HepG2 (cell line): Measurements from ENCODE around the gene SLC28A3. TPM values are rescaled to one million over a fixed set of nuclear protein-coding genes. Genes with fewer than 3 reads are reported as not detected.

Experiments used
- ATAC-seq: fragments of 200-7000 bp; cut with Tn5 transposase; 3 replicates; pipeline ENCODE4 v1.9.1; 2020; ENCODE audit warnings: mild to moderate bottlenecking, moderate library complexity
- BruUV-seq: library from RNA; stranded (reverse); fragments of 400-500 nt; replicated peaks from 2 replicates; lab custom pipeline; 2021; lab: Mats Ljungman, UMichigan
- CTCF ChIA-PET: fragments of 300-600 bp; formaldehyde crosslinking; extraction: SDS; loops from one replicate; lab custom pipeline; 2021; ENCODE audit warnings: low total read pairs, inconsistent platforms, low intra/inter-chr PET ratio; lab: Yijun Ruan, JAX
- POLR2A ChIA-PET: fragments of 350-600 bp; sonication (Branson Sonifier 250); formaldehyde crosslinking; loops from one replicate; lab custom pipeline; 2020; ENCODE audit warnings: antibody characterized with exemption, inconsistent platforms; lab: Yijun Ruan, JAX
- DNase-seq: peaks from one replicate; pipeline ENCODE4 v3.0.0-alpha.2; 2015; ENCODE audit warnings: low spot score
- FAIRE-seq: peaks from 3 replicates; lab custom pipeline; 2011; peaks lifted over from hg19 to GRCh38; lab: Jason Lieb, UNC
- H2AFZ ChIP-seq: one replicate; pipeline ENCODE4 v1.6.1; 2011; ENCODE audit warnings: low read length, inconsistent platforms
- H3K27ac ChIP-seq: fragments of 300-600 bp; 3 replicates; pipeline ENCODE4 v1.8.0; 2011; ENCODE audit warnings: mixed run types, mild to moderate bottlenecking, mixed read lengths, low read length, inconsistent platforms; ENCODE audit not compliant: insufficient read depth; ENCODE audit errors: extremely low read length
- H3K27me3 ChIP-seq, 2 experiments: fragments of 200-600 bp in 1 of 2; 2 replicates in 1 of 2; 3 replicates in 1 of 2; pipeline versions ENCODE4 v1.6.0 to v1.8.0; 2011; ENCODE audit warnings: low read length in 2 of 2, mild to moderate bottlenecking in 2 of 2, moderate library complexity in 2 of 2, inconsistent platforms in 1 of 2; ENCODE audit not compliant: insufficient read depth in 2 of 2, control insufficient read depth in 1 of 2
- H3K36me3 ChIP-seq, 2 experiments: fragments of 200-600 bp in 1 of 2; replicated peaks in 1 of 2; 2 replicates in 1 of 2; 3 replicates in 1 of 2; pipeline versions ENCODE4 v1.5.1 to v1.8.0; 2011; ENCODE audit warnings: low read length in 2 of 2, inconsistent platforms in 1 of 2; ENCODE audit not compliant: insufficient read depth in 2 of 2, control insufficient read depth in 1 of 2
- H3K4me1 ChIP-seq: 2 replicates; pipeline ENCODE4 v1.5.1; 2012; ENCODE audit warnings: low read length, inconsistent platforms; ENCODE audit not compliant: insufficient read depth
- H3K4me2 ChIP-seq: 2 replicates; pipeline ENCODE4 v1.6.0; 2011; ENCODE audit warnings: low read depth, low read length, inconsistent platforms
- H3K4me3 ChIP-seq, 3 experiments: fragments of 200-600 bp in 1 of 3; sonication (generic), shearing (Covaris generic) in 1 of 3; replicated peaks in 1 of 3; 2 replicates each; pipeline ENCODE4 v1.5.1; 2011 to 2016; ENCODE audit warnings: low read length in 3 of 3, inconsistent platforms in 2 of 3, low read depth in 2 of 3, mild to moderate bottlenecking in 2 of 3, control low read depth in 1 of 3, mixed read lengths in 1 of 3; ENCODE audit not compliant: insufficient read depth in 1 of 3
- H3K79me2 ChIP-seq: one replicate; pipeline ENCODE4 v1.6.1; 2011; ENCODE audit warnings: low read length, inconsistent platforms; ENCODE audit not compliant: insufficient read depth
- H3K9ac ChIP-seq: 2 replicates; pipeline ENCODE4 v1.6.0; 2011; ENCODE audit warnings: mild to moderate bottlenecking, low read depth, low read length, inconsistent platforms; ENCODE audit not compliant: insufficient read depth
- H3K9me3 ChIP-seq: 2 replicates; pipeline ENCODE4 v1.5.1; 2012; ENCODE audit warnings: mild to moderate bottlenecking, low read length
- H4K20me1 ChIP-seq: 2 replicates; pipeline ENCODE4 v1.6.0; 2011; ENCODE audit warnings: inconsistent platforms, mild to moderate bottlenecking, low read length, moderate library complexity; ENCODE audit not compliant: insufficient read depth
- FOXM1 ChIP-seq: sonication (generic); formaldehyde crosslinking; IDR thresholded peaks from 2 replicates; pipeline ENCODE4 v1.5.0; 2020; ENCODE audit warnings: missing genetic modification reagents
- KDM5B ChIP-seq: sonication (generic); formaldehyde crosslinking; IDR thresholded peaks from 2 replicates; pipeline ENCODE4 v1.4.0; 2020; ENCODE audit warnings: missing genetic modification reagents, mild to moderate bottlenecking, borderline replicate concordance
- PAWR ChIP-seq: sonication (generic); formaldehyde crosslinking; IDR thresholded peaks from 2 replicates; pipeline ENCODE4 v1.4.0; 2020; ENCODE audit warnings: missing genetic modification reagents, mild to moderate bottlenecking, borderline replicate concordance
- POLR2A ChIP-seq, 2 experiments: IDR thresholded peaks; 2 replicates each; pipeline ENCODE4 v1.6.1; 2011; ENCODE audit warnings: low read depth in 2 of 2, low read length in 2 of 2, mild to moderate bottlenecking in 1 of 2, moderate library complexity in 1 of 2; ENCODE audit not compliant: insufficient read depth in 1 of 2
- RAD51 ChIP-seq: fragments of 450-650 bp; IDR thresholded peaks from 2 replicates; pipeline ENCODE4 v1.6.1; 2016; ENCODE audit warnings: borderline replicate concordance
- SKI ChIP-seq: fragments of 450-650 bp; IDR thresholded peaks from one replicate; pipeline ENCODE4 v1.6.1; 2018; ENCODE audit warnings: mild to moderate bottlenecking; ENCODE audit not compliant: partially characterized antibody
- ZBTB21 ChIP-seq: sonication (generic); formaldehyde crosslinking; IDR thresholded peaks from 2 replicates; pipeline ENCODE4 v1.4.0; 2020; ENCODE audit warnings: missing genetic modification reagents
- ZMYM3 ChIP-seq: sonication (generic); formaldehyde crosslinking; IDR thresholded peaks from 2 replicates; pipeline ENCODE4 v1.5.1; 2020; ENCODE audit warnings: mild to moderate bottlenecking, missing genetic modification reagents
- ZNF563 ChIP-seq: sonication (generic); formaldehyde crosslinking; IDR thresholded peaks from 2 replicates; pipeline ENCODE4 v1.8.0; 2022; ENCODE audit warnings: mild to moderate bottlenecking, moderate library complexity, missing genetic modification reagents
- ZNF790 ChIP-seq: sonication (generic); formaldehyde crosslinking; IDR thresholded peaks from 2 replicates; pipeline ENCODE4 v1.8.0; 2022; ENCODE audit warnings: missing genetic modification reagents, mild to moderate bottlenecking, borderline replicate concordance
- ZNF816 ChIP-seq: sonication (generic); formaldehyde crosslinking; IDR thresholded peaks from 2 replicates; pipeline ENCODE4 v1.8.0; 2022; ENCODE audit warnings: missing genetic modification reagents, mild to moderate bottlenecking, borderline replicate concordance
- ZSCAN12 ChIP-seq: sonication (generic); formaldehyde crosslinking; IDR thresholded peaks from 2 replicates; pipeline ENCODE4 v1.9.0; 2021; ENCODE audit warnings: mild to moderate bottlenecking, missing genetic modification reagents
- WGBS: methylation state at CpG from one replicate; pipeline ENCODE4 v1.1.6; 2017; ENCODE audit warnings: low lambda C conversion rate; 5-methylcytosine and 5-hydroxymethylcytosine counted together
- in situ Hi-C: cut with HindIII; loops from 2 replicates; pipeline ENCODE4 v1.10.0; 2017; ENCODE audit warnings: low pct_unique_long_range_greater_than_20kb; ENCODE audit not compliant: extremely low pct_ligation_motif_present
- intact Hi-C: fragments of 100-400 bp; cut with micrococcal nuclease; formaldehyde crosslinking; loops from one replicate; pipeline ENCODE4 v1.10.0; 2022; ENCODE audit not compliant: unreplicated experiment
- polyA plus RNA-seq, 8 experiments: library from polyadenylated mRNA; depleted of rRNA in 3 of 8; stranded (reverse) in 7 of 8; unstranded in 1 of 8; fragments of >200 nt; fragmentation: Illumina TruSeq in 4 of 8; extraction: Trizol in 4 of 8; gene quantifications; 2 replicates each; pipeline versions ENCODE4 v1.2.1 to v1.2.3, GENCODE V29; 2011 to 2016; ENCODE audit warnings: low read depth in 4 of 8, missing spikeins in 1 of 8, mixed read lengths in 1 of 8; ENCODE audit not compliant: insufficient read depth in 1 of 8
- total RNA-seq, 5 experiments: library from RNA; depleted of rRNA; stranded (reverse); fragments of >200 nt; fragmentation: Illumina TruSeq; extraction: Trizol; gene quantifications; 2 replicates each; pipeline ENCODE4 v1.2.3, GENCODE V29; 2016; ENCODE audit warnings: low read depth in 1 of 5
- TF ChIP-seq, protein P1 (sequence below): IDR thresholded peaks from 2 replicates; pipeline ENCODE4 v1.6.1; 2016; ENCODE audit warnings: missing genetic modification reagents, missing compliant biosample characterization
- TF ChIP-seq, protein P2 (sequence below): sonication (generic); formaldehyde crosslinking; IDR thresholded peaks from 2 replicates; pipeline ENCODE4 v1.4.0; 2020; ENCODE audit warnings: mild to moderate bottlenecking, missing genetic modification reagents
- TF ChIP-seq, protein P3 (sequence below): sonication (generic); formaldehyde crosslinking; IDR thresholded peaks from 2 replicates; pipeline ENCODE4 v1.4.0; 2020; ENCODE audit warnings: mild to moderate bottlenecking, low read depth, missing genetic modification reagents
- TF ChIP-seq, protein P4 (sequence below): sonication (generic); formaldehyde crosslinking; IDR thresholded peaks from 2 replicates; pipeline ENCODE4 v1.5.1; 2020; ENCODE audit warnings: mild to moderate bottlenecking, missing genetic modification reagents, moderate library complexity
- TF ChIP-seq, protein P5 (sequence below): sonication (generic); formaldehyde crosslinking; IDR thresholded peaks from 2 replicates; pipeline ENCODE4 v1.9.0; 2021; ENCODE audit warnings: missing genetic modification reagents, borderline replicate concordance

The SLC28A3 gene
- total and polyA plus RNA-seq, 2 of the 13 experiments (the other 11 are each of a cell fraction or from before 2014, with no cell fraction given): not detected

DNA sequence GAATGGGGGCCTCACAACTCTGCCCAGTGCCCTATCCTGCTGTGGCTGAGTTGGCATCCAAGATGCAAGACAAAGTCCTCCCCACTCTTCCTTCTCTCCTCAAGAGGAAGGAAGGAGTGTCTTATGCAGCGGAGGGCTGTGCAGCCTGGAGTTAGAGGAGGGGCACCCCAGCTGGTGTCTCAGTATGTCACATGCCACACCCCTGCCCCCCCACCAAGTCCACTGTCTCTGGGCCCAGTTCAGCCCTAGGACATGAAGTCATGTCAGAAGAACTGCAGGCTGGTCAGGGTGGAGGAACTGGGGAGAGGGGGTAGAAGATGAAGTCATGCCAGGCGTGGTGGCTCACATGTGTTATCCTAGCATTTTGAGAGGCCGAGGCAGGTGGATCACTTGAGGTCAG is 28.0 kb upstream of the SLC28A3 start:
- POLR2A ChIA-PET: no interaction called here
- no peaks in the 10 kb centered on the region for H3K9me3 ChIP-seq
- H3K79me2 ChIP-seq: no peaks in the 10 kb centered on the region
- no TSS peak for BruUV-seq
- H4K20me1 ChIP-seq: no peaks in the 10 kb centered on the region
- intact Hi-C loops: no loop called here
- 10% methylated on average over 3 of the region's 3 CpGs for WGBS
- H3K4me2 ChIP-seq: no peak overlapping the region
- no peaks in the 10 kb centered on the region; a peak in 1 of 5 replicates for H3K27me3 ChIP-seq
- H3K27ac ChIP-seq: no peak overlapping the region
- no peaks in the 10 kb centered on the region for H3K36me3 ChIP-seq
- H3K4me1 ChIP-seq: no peaks in the 10 kb centered on the region
- TF ChIP-seq, protein P1, sequence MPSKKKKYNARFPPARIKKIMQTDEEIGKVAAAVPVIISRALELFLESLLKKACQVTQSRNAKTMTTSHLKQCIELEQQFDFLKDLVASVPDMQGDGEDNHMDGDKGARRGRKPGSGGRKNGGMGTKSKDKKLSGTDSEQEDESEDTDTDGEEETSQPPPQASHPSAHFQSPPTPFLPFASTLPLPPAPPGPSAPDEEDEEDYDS (CRISPR knock-in tag): no peak
- TF ChIP-seq, protein P2, sequence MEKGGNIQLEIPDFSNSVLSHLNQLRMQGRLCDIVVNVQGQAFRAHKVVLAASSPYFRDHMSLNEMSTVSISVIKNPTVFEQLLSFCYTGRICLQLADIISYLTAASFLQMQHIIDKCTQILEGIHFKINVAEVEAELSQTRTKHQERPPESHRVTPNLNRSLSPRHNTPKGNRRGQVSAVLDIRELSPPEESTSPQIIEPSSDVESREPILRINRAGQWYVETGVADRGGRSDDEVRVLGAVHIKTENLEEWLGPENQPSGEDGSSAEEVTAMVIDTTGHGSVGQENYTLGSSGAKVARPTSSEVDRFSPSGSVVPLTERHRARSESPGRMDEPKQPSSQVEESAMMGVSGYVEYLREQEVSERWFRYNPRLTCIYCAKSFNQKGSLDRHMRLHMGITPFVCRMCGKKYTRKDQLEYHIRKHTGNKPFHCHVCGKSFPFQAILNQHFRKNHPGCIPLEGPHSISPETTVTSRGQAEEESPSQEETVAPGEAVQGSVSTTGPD (CRISPR knock-in tag): no peak
- TF ChIP-seq RAD51 (no peak), ZSCAN12 (CRISPR knock-in tag) (no peak), FOXM1 (CRISPR knock-in tag) (no peak), ZNF563 (CRISPR knock-in tag) (no peak), ZNF790 (no peak), ZMYM3 (CRISPR knock-in tag) (no peak), KDM5B (CRISPR knock-in tag) (no peak), PAWR (CRISPR knock-in tag) (no peak), POLR2A (IDR thresholded peaks at IDR 0.05; ENCODE audit: insufficient read depth in 1 of 2, low read depth in 2 of 2, low read length in 2 of 2) (no peak), ZNF816 (CRISPR knock-in tag) (no peak), ZBTB21 (CRISPR knock-in tag) (no peak), SKI (no peak)
- TF ChIP-seq, protein P3, sequence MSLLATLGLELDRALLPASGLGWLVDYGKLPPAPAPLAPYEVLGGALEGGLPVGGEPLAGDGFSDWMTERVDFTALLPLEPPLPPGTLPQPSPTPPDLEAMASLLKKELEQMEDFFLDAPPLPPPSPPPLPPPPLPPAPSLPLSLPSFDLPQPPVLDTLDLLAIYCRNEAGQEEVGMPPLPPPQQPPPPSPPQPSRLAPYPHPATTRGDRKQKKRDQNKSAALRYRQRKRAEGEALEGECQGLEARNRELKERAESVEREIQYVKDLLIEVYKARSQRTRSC: no peak
- TF ChIP-seq, protein P4, sequence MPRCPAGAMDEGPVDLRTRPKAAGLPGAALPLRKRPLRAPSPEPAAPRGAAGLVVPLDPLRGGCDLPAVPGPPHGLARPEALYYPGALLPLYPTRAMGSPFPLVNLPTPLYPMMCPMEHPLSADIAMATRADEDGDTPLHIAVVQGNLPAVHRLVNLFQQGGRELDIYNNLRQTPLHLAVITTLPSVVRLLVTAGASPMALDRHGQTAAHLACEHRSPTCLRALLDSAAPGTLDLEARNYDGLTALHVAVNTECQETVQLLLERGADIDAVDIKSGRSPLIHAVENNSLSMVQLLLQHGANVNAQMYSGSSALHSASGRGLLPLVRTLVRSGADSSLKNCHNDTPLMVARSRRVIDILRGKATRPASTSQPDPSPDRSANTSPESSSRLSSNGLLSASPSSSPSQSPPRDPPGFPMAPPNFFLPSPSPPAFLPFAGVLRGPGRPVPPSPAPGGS (CRISPR knock-in tag): no peak
- TF ChIP-seq, protein P5, sequence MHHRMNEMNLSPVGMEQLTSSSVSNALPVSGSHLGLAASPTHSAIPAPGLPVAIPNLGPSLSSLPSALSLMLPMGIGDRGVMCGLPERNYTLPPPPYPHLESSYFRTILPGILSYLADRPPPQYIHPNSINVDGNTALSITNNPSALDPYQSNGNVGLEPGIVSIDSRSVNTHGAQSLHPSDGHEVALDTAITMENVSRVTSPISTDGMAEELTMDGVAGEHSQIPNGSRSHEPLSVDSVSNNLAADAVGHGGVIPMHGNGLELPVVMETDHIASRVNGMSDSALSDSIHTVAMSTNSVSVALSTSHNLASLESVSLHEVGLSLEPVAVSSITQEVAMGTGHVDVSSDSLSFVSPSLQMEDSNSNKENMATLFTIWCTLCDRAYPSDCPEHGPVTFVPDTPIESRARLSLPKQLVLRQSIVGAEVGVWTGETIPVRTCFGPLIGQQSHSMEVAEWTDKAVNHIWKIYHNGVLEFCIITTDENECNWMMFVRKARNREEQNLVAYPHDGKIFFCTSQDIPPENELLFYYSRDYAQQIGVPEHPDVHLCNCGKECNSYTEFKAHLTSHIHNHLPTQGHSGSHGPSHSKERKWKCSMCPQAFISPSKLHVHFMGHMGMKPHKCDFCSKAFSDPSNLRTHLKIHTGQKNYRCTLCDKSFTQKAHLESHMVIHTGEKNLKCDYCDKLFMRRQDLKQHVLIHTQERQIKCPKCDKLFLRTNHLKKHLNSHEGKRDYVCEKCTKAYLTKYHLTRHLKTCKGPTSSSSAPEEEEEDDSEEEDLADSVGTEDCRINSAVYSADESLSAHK (CRISPR knock-in tag): no peak
- no peak for DNase-seq
- no peak overlapping the region for H3K9ac ChIP-seq
- no peak overlapping the region for H2AFZ ChIP-seq
- FAIRE-seq: no peak
- CTCF ChIA-PET: no interaction called here
- no peak for ATAC-seq
- H3K4me3 ChIP-seq: no peak overlapping the region
- in situ Hi-C loops: no loop called here
